Esophagus muscularis mucosa (tissue), 4 donors: ENCODE data around the gene KRTAP5-3.

Experiments used
- CTCF ChIP-seq, 3 experiments: fragments of 200-600 bp in 2 of 3; fragments of 450-650 bp in 1 of 3; sonication (generic) in 2 of 3; IDR thresholded peaks; one replicate each; pipeline ENCODE4 v1.5.1; 2017 to 2019; ENCODE audit warnings: antibody characterized with exemption in 3 of 3, mild to moderate bottlenecking in 2 of 3, moderate library complexity in 1 of 3
- EP300 ChIP-seq: sonication (generic); formaldehyde crosslinking; IDR thresholded peaks from one replicate; pipeline ENCODE4 v1.6.1; 2017; ENCODE audit warnings: antibody characterized with exemption
- POLR2A ChIP-seq: fragments of 450-650 bp; IDR thresholded peaks from one replicate; pipeline ENCODE4 v1.6.1; 2017; ENCODE audit warnings: antibody characterized with exemption, moderate library complexity, mild to moderate bottlenecking, low read depth
- POLR2AphosphoS5 ChIP-seq, 2 donors: sonication (generic); formaldehyde crosslinking; IDR thresholded peaks; one replicate each; pipeline ENCODE4 v1.6.1; 2017; ENCODE audit warnings: antibody characterized with exemption in 2 of 2

DNA sequence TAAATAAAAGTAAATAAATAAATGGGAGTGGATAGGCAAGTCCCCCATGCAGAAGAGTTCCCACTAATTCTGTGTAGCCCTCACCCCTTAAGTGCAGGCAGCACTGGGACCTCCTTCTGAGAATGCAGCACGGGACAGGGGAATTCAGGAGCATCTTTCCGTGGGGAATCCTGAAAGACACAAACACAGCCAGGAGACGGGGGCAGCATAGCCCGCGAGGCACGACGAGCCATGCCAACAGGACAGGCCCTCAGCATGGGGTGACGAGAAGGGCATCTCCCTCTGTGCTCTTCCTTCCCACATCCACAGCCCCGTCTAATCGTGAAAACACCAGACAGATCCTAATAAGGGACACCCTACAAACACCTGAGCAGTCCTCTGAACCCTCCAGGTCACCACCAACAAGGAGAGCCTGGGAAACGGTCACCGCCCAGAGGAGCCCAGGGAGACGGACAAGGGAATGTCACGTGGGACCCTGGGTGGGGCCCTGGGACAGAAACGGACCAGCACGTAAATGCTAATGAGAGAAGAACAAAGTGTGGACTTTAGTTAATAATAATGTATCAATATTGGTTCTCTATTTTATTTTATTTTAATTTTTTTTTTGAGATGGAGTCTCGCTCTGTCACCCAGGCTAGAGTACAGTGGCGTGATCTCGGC lies 28.2 kb upstream of the KRTAP5-3 start:
- TF ChIP-seq CTCF (IDR thresholded peaks at IDR 0.05) (no peak), POLR2A (no peak), POLR2AphosphoS5 (IDR thresholded peaks at IDR 0.05) (no peak), EP300 (no peak)
